Effector memory CD4-positive, alpha-beta T cell (primary cell): ENCODE results near the gene LRRFIP2.
"Not testable (repeated sequence)": the region's sequence is repeated elsewhere in the genome, so short reads cannot be mapped to it uniquely, and the experiment has no call there.

ENCODE experiments used
- DNase-seq, 3 donors: peaks; one replicate each; pipeline ENCODE4 v3.0.0-alpha.2; 2020
- H3K27ac ChIP-seq: 2 replicates; pipeline ENCODE4 v1.7.0; 2013; ENCODE audit warnings: mild to moderate bottlenecking, low read length, moderate library complexity; ENCODE audit not compliant: insufficient read depth, poor library complexity, severe bottlenecking
- H3K27me3 ChIP-seq: replicated peaks from 2 replicates; pipeline ENCODE4 v1.7.0; 2013; ENCODE audit warnings: mild to moderate bottlenecking, low read length; ENCODE audit not compliant: insufficient read depth, control insufficient read depth, poor library complexity, severe bottlenecking
- H3K36me3 ChIP-seq: 2 replicates; pipeline ENCODE4 v1.7.0; 2013; ENCODE audit warnings: mild to moderate bottlenecking, low read length, moderate library complexity; ENCODE audit not compliant: control insufficient read depth, insufficient read depth
- H3K4me1 ChIP-seq: 2 replicates; pipeline ENCODE4 v1.7.0; 2013; ENCODE audit warnings: low read length, mild to moderate bottlenecking; ENCODE audit not compliant: control insufficient read depth, insufficient read depth, poor library complexity, severe bottlenecking
- H3K4me3 ChIP-seq: 2 replicates; pipeline ENCODE4 v1.7.0; 2013; ENCODE audit warnings: low read length, low read depth, mild to moderate bottlenecking; ENCODE audit not compliant: insufficient read depth, poor library complexity, severe bottlenecking
- H3K9me3 ChIP-seq: 2 replicates; pipeline ENCODE4 v1.7.0; 2013; ENCODE audit warnings: mild to moderate bottlenecking, low read length, moderate library complexity; ENCODE audit not compliant: control insufficient read depth

The LRRFIP2 gene

DNA sequence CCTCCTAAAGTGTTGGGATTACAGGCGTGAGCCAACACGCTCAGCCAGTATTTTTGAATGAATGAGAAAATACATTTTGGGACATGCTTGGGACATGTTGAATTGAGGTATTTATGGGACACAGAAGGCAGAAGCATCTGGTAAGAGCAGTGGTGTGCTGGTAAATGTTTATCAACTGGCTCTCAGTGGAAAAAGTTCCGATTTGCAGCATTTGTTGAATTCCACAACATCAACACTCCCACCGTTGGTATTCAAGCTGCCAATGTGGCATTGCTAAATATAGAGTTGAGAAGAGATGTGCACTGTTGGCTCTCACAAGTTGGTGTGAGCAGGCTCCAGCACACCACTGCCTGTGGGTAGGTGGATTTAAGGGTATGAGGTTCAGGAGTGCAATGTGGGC, 35.8 kb upstream of the LRRFIP2 start:
- H3K36me3 ChIP-seq, result no peaks in the 10 kb centered on the region
- H3K27me3 ChIP-seq, result no peaks in the 10 kb centered on the region
- no peak overlapping the region for H3K27ac ChIP-seq
- no peak for DNase-seq
- H3K4me3 ChIP-seq, result no peak overlapping the region
- no peaks in the 10 kb centered on the region for H3K9me3 ChIP-seq
- H3K4me1 ChIP-seq, result no peaks in the 10 kb centered on the region

DNA sequence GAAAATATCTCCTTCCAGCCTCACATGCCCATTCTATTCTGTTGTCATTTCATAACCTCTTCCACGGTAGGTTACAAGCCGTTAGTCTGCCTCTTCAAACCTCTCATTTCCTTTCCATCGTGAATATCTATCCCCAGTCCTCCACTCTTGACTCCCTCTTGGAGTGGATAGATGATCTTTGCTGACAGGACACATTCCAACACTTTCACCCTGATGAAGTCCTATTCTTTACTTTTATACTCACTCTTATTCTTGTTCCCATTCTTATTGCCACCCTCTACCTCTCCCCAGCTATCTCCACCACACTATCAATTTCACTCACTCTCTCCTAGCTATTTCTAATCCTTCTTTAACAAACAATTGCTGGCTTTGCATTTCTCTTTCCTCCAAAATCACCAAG, 34.2 kb upstream of the LRRFIP2 start:
- not testable (repeated sequence) for H3K4me1 ChIP-seq, H3K4me3 ChIP-seq, H3K27me3 ChIP-seq, H3K27ac ChIP-seq, H3K36me3 ChIP-seq, DNase-seq, H3K9me3 ChIP-seq

DNA sequence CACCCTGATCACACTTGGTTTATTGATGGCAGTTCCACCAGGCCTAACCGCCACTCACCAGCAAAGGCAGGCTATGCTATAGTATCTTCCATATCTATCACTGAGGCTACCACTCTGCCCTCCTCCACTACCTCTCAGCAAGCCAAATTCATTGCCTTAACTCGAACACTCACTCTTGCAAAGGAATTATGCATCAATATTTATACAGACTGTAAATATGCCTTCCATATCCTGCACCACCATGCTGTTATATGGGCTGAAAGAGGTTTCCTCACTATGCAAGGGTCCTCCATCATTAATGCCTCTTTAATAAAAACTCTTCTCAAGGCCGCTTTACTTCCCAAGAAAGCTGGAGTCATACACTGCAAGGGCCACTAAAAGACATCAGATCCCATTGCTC, 33.6 kb upstream of the LRRFIP2 start:
- not testable (repeated sequence) for H3K4me1 ChIP-seq, DNase-seq, H3K9me3 ChIP-seq, H3K36me3 ChIP-seq, H3K27ac ChIP-seq, H3K27me3 ChIP-seq, H3K4me3 ChIP-seq

DNA sequence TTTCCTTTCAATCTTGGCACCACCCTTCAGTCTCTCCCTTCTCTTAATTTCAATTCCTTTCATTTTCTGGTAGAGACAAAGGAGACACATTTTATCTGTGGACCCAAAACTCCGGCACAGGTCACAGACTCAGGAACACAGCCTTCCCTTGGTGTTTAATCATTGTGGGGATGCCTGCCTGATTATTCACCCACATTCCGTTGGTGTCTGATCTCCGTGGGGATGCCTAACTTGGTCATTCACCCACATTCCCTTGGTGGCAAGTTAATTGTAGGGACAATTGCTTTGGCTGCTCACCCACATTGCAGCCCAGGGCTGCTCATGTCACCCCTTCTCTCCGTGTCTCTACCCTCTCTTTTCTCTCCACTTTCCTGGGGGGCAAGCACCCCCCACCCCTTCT, 31.7 kb upstream of the LRRFIP2 start:
- H3K27ac ChIP-seq, H3K36me3 ChIP-seq, H3K27me3 ChIP-seq, H3K4me3 ChIP-seq, H3K4me1 ChIP-seq, DNase-seq, H3K9me3 ChIP-seq: not testable (repeated sequence)

DNA sequence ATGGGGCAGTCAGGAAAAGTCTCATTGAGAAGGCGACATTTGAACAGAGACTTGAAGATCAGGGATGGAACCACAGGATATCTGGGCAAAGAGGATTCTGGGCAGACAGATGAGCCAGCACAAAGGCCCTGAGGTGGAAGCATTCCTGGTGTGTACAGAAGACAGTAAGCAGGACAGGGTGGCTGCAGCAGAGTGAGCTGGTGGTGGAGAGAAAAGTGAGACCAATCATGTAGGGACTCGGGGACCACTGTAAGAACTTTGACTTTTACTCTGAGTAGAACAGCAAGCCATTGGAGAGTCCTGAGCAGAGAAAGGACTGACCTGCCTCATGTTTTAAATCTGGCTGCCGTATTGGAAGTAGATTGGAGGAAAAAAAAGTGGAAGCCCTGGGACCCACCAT, 29.9 kb upstream of the LRRFIP2 start:
- H3K4me3 ChIP-seq, result no peak overlapping the region
- no peaks in the 10 kb centered on the region for H3K27me3 ChIP-seq
- no peaks in the 10 kb centered on the region for H3K9me3 ChIP-seq
- no peak overlapping the region for H3K27ac ChIP-seq
- no peak for DNase-seq
- no peaks in the 10 kb centered on the region for H3K4me1 ChIP-seq
- H3K36me3 ChIP-seq, result no peaks in the 10 kb centered on the region

DNA sequence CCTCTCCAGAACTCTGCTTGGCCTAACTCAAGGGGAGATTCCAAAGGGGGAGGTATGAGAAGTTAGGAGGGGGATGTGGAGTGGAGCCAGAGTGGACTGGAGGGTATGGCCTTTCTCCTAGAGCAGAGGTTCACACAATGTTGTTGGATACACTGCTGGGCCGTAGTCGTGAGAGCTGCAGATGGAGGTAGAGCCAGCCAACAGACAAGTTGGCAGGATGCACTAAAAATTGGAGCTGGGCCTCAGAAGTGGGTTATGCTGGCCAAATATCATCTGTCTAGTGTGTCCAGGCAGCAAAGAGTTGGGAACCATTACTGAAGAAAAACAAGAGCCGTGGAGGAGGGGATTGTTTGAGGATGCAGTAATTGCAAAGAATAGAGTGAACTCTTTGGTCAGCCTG, 27.7 kb upstream of the LRRFIP2 start:
- no peaks in the 10 kb centered on the region for H3K27me3 ChIP-seq
- H3K27ac ChIP-seq, result no peak overlapping the region
- no peak overlapping the region for H3K4me3 ChIP-seq
- no peaks in the 10 kb centered on the region for H3K36me3 ChIP-seq
- H3K4me1 ChIP-seq, result no peaks in the 10 kb centered on the region
- no peaks in the 10 kb centered on the region for H3K9me3 ChIP-seq
- no peak for DNase-seq

DNA sequence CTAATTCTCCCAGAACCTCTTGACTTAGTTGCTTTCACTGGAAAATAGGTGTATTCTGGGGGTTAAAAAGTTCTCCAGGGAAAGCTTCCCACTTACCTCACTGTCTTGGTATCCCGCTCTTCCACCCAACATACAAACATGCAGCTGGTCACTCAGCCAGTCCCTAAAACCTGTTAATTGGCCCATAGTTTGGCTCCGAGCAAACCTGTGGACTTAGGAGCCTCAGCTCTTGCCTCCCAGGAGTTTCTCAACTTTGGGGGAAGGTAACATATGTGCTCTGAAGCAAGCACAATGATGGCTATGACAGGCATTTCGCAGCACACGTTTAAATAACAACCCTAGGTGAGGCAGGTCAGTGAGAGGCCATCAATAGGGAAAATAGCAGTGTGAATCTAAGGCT, 25.8 kb upstream of the LRRFIP2 start:
- Histone ChIP-seq H3K36me3 (no peaks in the 10 kb centered on the region), H3K27me3 (no peaks in the 10 kb centered on the region), H3K9me3 (no peaks in the 10 kb centered on the region), H3K4me1 (no peaks in the 10 kb centered on the region), H3K4me3 (no peak overlapping the region), H3K27ac (no peak overlapping the region)
- no peak for DNase-seq

DNA sequence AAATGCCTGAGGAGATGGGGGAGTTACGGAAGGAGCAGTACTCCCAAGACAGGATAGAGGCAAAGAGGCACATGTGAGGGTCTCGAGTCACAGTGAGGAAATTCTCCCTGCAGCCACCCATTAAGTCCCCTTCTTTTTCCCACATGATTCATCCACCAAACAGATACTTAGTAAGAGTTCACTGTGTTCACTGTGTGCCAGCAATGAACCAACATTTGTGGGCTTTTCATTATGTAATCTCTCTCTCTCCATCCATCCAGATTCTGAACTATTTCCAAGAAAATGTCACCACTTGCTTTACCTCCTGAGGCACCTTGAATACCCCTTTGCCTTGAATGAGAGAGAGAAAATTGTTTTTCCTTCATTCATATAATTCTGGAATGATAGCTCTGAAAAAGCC, 24.6 kb upstream of the LRRFIP2 start:
- Histone ChIP-seq H3K9me3 (no peaks in the 10 kb centered on the region), H3K27ac (no peak overlapping the region), H3K36me3 (no peaks in the 10 kb centered on the region), H3K27me3 (no peaks in the 10 kb centered on the region), H3K4me3 (no peak overlapping the region), H3K4me1 (no peaks in the 10 kb centered on the region)
- no peak for DNase-seq

DNA sequence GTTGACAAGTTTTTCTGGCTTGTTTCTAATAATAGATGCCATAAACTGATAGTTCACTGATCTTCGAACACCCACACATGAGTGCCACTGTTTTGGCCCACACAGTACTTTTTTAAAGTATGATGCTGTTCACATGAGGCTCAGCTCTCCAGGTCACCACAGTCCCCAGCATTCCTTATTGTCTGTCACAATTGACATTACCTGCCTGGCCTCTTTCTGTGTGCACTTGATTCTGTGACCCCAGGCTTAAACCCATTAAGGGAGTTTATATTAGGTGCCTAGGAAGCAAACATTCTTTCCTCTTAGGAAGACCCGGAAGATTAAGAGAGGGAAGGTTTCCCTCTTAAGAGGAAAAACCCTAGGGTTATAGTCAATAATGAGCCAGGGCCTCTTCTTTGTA, 24.2 kb upstream of the LRRFIP2 start:
- Histone ChIP-seq H3K27ac (no peak overlapping the region), H3K4me3 (no peak overlapping the region), H3K4me1 (no peaks in the 10 kb centered on the region), H3K9me3 (no peaks in the 10 kb centered on the region), H3K27me3 (no peaks in the 10 kb centered on the region), H3K36me3 (no peaks in the 10 kb centered on the region)
- no peak for DNase-seq

DNA sequence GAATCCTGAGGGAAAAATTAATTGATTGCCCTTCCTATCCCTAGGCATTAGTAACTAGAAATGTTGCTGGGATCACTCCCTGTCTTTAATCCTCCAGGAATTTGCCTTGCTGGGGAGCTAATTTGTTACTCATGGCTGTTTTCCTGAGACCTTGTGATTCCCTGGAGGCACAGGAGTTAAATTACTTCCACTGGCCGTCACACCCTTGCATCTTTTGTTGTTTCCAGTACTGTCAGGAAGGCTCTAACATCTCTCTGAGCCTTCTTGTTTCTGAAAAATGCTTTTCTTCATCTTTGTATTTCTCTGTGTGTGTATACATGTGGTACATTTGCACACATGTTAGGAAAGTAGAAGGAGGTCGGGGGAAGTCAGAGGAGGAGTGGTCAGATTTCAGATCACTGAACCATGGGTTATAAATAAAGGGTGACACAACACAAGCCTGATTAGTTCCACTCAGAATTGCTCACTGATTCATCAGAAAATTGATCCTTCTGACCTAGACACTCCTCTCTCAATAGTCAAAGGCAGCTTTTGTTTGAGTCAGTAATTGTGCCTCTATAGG, 23.5 kb upstream of the LRRFIP2 start:
- Histone ChIP-seq H3K27ac (no peak overlapping the region), H3K4me1 (no peaks in the 10 kb centered on the region), H3K27me3 (no peaks in the 10 kb centered on the region), H3K9me3 (no peaks in the 10 kb centered on the region), H3K4me3 (no peak overlapping the region), H3K36me3 (no peaks in the 10 kb centered on the region)
- DNase-seq, result no peak

DNA sequence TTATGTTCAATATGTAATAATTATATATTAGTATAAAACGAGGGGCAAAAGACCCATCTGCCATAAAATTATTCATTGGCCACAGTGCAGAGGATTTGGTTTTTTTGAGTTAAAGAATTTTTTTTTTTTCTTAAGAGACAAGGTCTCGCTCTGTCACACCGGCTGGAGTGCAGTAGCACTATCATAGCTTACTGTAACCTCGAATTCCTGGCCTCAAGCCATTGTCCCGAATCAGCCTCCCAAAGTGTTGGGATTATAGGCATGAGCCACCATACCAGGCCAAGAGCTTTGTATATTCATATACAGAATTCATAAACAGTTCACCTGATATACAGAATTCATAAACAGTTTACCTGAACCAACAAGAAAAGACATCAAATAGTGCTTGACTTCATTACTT, 20.2 kb upstream of the LRRFIP2 start:
- Histone ChIP-seq H3K27ac (no peak overlapping the region), H3K4me3 (no peak overlapping the region), H3K9me3 (no peaks in the 10 kb centered on the region), H3K4me1 (no peaks in the 10 kb centered on the region), H3K36me3 (no peaks in the 10 kb centered on the region), H3K27me3 (no peaks in the 10 kb centered on the region)
- DNase-seq, result no peak
